Prostate gland (tissue), 2 donors: Measurements from ENCODE around the gene EPB41L1.

ENCODE experiments used
- CTCF ChIP-seq, 4 experiments: fragments of 200-600 bp in 2 of 4; fragments of 450-650 bp in 2 of 4; sonication (generic) in 2 of 4; IDR thresholded peaks; 1 replicate in 3 of 4; 2 replicates in 1 of 4; pipeline ENCODE4 v1.5.1; 2016 to 2019; ENCODE audit warnings: antibody characterized with exemption in 4 of 4, mild to moderate bottlenecking in 2 of 4, moderate library complexity in 2 of 4
- POLR2A ChIP-seq: fragments of 450-650 bp; IDR thresholded peaks from one replicate; pipeline ENCODE4 v1.6.1; 2016; ENCODE audit warnings: antibody characterized with exemption, mild to moderate bottlenecking

GRCh38 chr20:36175016-36175415 lies 20.5 kb downstream of the EPB41L1 start:
- TF ChIP-seq CTCF (IDR thresholded peaks at IDR 0.05) = no peak
- no peak for TF ChIP-seq POLR2A
